ENCODE measurements around the gene HEBP2. TPM values are rescaled to one million over a fixed set of nuclear protein-coding genes. Genes with fewer than 3 reads are reported as not detected.

HEBP2 gene
- total RNA-seq, 1 donor: 35.8 TPM

DNA sequence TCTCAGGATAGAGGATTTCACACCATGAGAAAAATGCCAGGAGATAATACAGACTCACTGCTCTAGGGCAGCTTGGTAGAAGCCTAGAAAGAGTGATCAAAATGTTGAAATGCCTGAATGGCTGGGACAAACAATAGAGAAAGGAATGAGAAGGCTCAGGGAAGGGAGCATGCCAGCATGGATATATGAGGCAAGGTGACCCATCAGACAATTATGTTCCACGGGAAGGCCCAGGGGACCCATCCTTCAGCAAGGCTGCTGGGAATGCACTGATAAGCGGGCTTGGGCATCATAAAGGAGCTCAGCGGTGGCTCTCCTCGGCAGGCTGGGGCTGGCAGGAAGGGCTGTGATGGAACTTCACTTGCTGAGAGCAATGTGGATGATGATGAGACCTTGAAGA lies 12.2 kb downstream of the HEBP2 start:
- TF ChIP-seq, protein P1, sequence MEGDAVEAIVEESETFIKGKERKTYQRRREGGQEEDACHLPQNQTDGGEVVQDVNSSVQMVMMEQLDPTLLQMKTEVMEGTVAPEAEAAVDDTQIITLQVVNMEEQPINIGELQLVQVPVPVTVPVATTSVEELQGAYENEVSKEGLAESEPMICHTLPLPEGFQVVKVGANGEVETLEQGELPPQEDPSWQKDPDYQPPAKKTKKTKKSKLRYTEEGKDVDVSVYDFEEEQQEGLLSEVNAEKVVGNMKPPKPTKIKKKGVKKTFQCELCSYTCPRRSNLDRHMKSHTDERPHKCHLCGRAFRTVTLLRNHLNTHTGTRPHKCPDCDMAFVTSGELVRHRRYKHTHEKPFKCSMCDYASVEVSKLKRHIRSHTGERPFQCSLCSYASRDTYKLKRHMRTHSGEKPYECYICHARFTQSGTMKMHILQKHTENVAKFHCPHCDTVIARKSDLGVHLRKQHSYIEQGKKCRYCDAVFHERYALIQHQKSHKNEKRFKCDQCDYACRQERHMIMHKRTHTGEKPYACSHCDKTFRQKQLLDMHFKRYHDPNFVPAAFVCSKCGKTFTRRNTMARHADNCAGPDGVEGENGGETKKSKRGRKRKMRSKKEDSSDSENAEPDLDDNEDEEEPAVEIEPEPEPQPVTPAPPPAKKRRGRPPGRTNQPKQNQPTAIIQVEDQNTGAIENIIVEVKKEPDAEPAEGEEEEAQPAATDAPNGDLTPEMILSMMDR (IDR thresholded peaks at IDR 0.05; ENCODE audit: extremely low read depth, low read depth, low read length): no peak
- Histone ChIP-seq H3K27ac (ENCODE audit: low read depth, low read length) (no peak overlapping the region), H3K36me3 (ENCODE audit: insufficient read depth, low read length) (peaks cover 18% of the 10 kb centered on the region), H3K27me3 (ENCODE audit: insufficient read depth, low read length) (no peaks in the 10 kb centered on the region), H4K20me1 (ENCODE audit: insufficient read depth, low read length) (no peaks in the 10 kb centered on the region), H3K9me3 (ENCODE audit: low read depth, low read length) (no peaks in the 10 kb centered on the region), H3K4me2 (ENCODE audit: insufficient read depth, low read length) (no peak overlapping the region), H2AFZ (ENCODE audit: low read length) (no peak overlapping the region), H3K4me1 (ENCODE audit: insufficient read depth, low read length) (peaks cover 6% of the 10 kb centered on the region), H3K79me2 (ENCODE audit: insufficient read depth, low read length) (no peaks in the 10 kb centered on the region), H3K4me3 (ENCODE audit: insufficient read depth, low read length) (no peak overlapping the region)
- DNase-seq (ENCODE audit: insufficient read length, low spot score, missing footprints): no peak

DNA sequence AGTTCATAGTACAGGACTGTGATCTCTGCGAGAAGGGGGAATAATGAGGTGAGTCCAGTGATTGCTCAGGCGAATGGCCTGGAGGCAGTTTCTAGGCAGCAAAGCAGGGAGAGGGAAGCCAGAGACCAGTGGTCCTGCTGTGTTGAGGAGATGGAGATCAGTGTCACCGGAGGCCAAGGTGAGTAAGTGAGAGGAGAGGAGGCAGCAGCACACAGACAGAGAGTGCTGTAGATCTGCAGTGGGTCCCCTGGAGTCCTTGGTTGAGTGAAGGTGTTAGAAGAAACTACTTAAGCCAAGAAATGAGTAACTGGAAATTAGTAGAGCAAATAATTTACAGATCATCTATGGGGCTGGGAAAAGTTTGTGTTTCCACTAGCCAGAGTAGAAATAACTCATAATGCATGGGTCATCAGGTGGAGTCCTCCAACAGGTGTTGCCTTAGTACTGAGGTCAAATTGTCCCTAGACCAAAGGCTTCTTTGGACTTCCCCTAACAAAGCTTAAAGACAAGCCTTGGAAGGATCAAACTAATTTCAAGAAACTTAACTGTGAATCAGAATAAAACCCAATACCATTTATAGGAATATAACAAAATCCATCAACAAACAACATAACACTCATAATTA lies 13.6 kb downstream of the HEBP2 start:
- peaks cover 14% of the 10 kb centered on the region for H3K36me3 ChIP-seq (ENCODE audit: insufficient read depth, low read length)
- H3K4me2 ChIP-seq (ENCODE audit: insufficient read depth, low read length): no peak overlapping the region
- H3K79me2 ChIP-seq (ENCODE audit: insufficient read depth, low read length): no peaks in the 10 kb centered on the region
- H3K27ac ChIP-seq (ENCODE audit: low read depth, low read length): no peak overlapping the region
- TF ChIP-seq, protein P1 (IDR thresholded peaks at IDR 0.05; ENCODE audit: extremely low read depth, low read depth, low read length): no peak
- no peaks in the 10 kb centered on the region for H3K27me3 ChIP-seq (ENCODE audit: insufficient read depth, low read length)
- no peak for DNase-seq (ENCODE audit: insufficient read length, low spot score, missing footprints)
- no peaks in the 10 kb centered on the region for H3K4me1 ChIP-seq (ENCODE audit: insufficient read depth, low read length)
- no peaks in the 10 kb centered on the region for H4K20me1 ChIP-seq (ENCODE audit: insufficient read depth, low read length)
- H3K9me3 ChIP-seq (ENCODE audit: low read depth, low read length): no peaks in the 10 kb centered on the region
- no peak overlapping the region for H3K4me3 ChIP-seq (ENCODE audit: insufficient read depth, low read length)
- no peak overlapping the region for H2AFZ ChIP-seq (ENCODE audit: low read length)

DNA sequence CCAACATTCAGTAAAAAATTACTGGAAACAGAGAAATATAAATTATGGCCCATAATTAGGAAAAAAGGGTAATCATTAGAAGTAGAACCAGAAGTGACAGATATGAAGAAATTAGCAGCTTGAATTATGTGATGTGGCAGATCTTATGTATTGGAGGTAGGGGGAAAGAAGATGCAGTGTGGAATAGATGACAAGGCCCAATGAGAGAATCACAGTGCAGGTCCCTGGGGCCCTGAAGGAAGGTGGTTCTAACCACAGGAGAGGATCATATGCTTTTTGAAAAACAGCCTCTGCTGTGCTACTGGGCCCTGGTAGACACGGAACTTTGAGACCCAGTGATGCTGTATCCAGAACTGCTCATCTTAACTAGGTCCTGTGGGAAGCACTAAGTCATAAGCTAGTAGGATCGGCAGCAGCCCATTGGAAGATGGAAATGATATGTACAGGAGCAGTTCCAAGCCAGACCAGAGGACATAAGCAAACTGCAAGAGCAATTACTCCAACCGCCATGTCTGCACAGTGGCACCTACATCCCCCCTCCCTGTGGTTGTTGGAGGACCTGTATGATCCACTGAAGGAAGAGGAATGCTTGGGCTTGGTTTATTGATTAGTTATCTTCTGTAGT lies 14.2 kb downstream of the HEBP2 start:
- Histone ChIP-seq H2AFZ (ENCODE audit: low read length) (no peak overlapping the region), H4K20me1 (ENCODE audit: insufficient read depth, low read length) (no peaks in the 10 kb centered on the region), H3K4me2 (ENCODE audit: insufficient read depth, low read length) (no peak overlapping the region), H3K4me3 (ENCODE audit: insufficient read depth, low read length) (no peak overlapping the region), H3K79me2 (ENCODE audit: insufficient read depth, low read length) (no peaks in the 10 kb centered on the region), H3K9me3 (ENCODE audit: low read depth, low read length) (no peaks in the 10 kb centered on the region), H3K36me3 (ENCODE audit: insufficient read depth, low read length) (peaks cover 7% of the 10 kb centered on the region), H3K27ac (ENCODE audit: low read depth, low read length) (no peak overlapping the region), H3K27me3 (ENCODE audit: insufficient read depth, low read length) (no peaks in the 10 kb centered on the region), H3K4me1 (ENCODE audit: insufficient read depth, low read length) (no peaks in the 10 kb centered on the region)
- TF ChIP-seq, protein P1 (IDR thresholded peaks at IDR 0.05; ENCODE audit: extremely low read depth, low read depth, low read length): no peak
- no peak for DNase-seq (ENCODE audit: insufficient read length, low spot score, missing footprints)

DNA sequence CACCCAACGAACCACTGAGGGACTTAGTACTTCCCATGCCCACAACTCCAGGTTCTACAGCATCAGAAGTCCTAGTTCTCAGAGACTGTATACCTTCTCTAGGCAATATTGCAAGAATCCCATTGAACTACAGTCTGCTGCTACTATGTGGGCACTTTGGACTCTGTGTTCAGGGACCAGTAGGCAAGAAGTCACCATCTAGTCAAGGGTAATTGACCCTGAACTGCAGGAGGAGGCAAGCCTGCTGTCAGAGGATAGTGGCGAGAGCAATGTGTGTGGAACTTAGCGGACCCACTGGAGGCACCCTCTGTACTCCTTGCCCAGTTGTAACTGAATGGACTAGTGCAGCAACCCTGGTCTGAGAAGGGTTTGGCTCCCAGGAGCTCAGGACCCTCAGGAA lies 15.7 kb downstream of the HEBP2 start:
- H3K4me3 ChIP-seq (ENCODE audit: insufficient read depth, low read length): no peak overlapping the region
- no peaks in the 10 kb centered on the region for H3K27me3 ChIP-seq (ENCODE audit: insufficient read depth, low read length)
- DNase-seq (ENCODE audit: insufficient read length, low spot score, missing footprints): no peak
- no peak overlapping the region for H2AFZ ChIP-seq (ENCODE audit: low read length)
- H3K36me3 ChIP-seq (ENCODE audit: insufficient read depth, low read length): no peaks in the 10 kb centered on the region
- no peak overlapping the region for H3K4me2 ChIP-seq (ENCODE audit: insufficient read depth, low read length)
- H3K9me3 ChIP-seq (ENCODE audit: low read depth, low read length): no peaks in the 10 kb centered on the region
- H3K79me2 ChIP-seq (ENCODE audit: insufficient read depth, low read length): no peaks in the 10 kb centered on the region
- H4K20me1 ChIP-seq (ENCODE audit: insufficient read depth, low read length): no peaks in the 10 kb centered on the region
- TF ChIP-seq, protein P1 (IDR thresholded peaks at IDR 0.05; ENCODE audit: extremely low read depth, low read depth, low read length): no peak
- H3K27ac ChIP-seq (ENCODE audit: low read depth, low read length): no peak overlapping the region
- H3K4me1 ChIP-seq (ENCODE audit: insufficient read depth, low read length): no peaks in the 10 kb centered on the region
